Stimulated activated CD4-positive, alpha-beta T cell treated with anti-CD3 and anti-CD28 coated beads, Interleukin-12 subunit alpha, Interleukin-12 subunit beta, amount 100 ng/mL, for 48 hours (primary cell): ENCODE measurements around the gene CACNA1I.

Experiments used
- DNase-seq, 3 donors: peaks; one replicate each; pipeline ENCODE4 v3.0.0-alpha.2; 2020; ENCODE audit warnings: low read depth in 2 of 3, low spot score in 1 of 3

CACNA1I gene

GRCh38 chr22:39535831-39536449 is 34.6 kb upstream of the CACNA1I start:
- no peak for DNase-seq

- no peak for DNase-seq
Measured at GRCh38 chr22:39536711-39537110, 33.8 kb upstream of the CACNA1I start.

GRCh38 chr22:39537975-39538374 is 32.6 kb upstream of the CACNA1I start:
- DNase-seq = no peak

DNA sequence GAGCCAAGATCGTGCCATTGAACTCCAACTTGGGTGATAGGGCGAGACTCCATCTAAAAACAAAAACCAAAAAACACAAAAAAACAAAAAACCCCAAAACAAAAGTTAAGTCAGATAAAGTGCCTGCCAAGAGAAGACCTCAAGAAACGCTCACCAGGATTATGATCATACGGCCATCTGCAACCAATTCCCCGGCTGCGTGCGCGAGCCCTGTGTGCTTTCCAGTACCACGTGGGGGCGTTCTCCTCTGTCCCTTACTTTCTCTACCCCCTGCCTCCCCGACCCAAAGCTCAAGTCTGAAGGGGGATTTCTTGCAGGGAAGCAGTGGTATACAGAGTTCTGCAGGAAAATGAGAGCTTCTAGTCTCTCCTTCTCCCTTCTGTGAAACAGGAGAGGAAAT is 27.5 kb upstream of the CACNA1I start:
- DNase-seq = no peak

- peak in 2 of 3 donors; percentile 47 to 53 for DNase-seq
Measured at GRCh38 chr22:39545386-39546365, 24.9 kb upstream of the CACNA1I start.

- no peak for DNase-seq
Measured at GRCh38 chr22:39546889-39547586, 23.5 kb upstream of the CACNA1I start.

DNA sequence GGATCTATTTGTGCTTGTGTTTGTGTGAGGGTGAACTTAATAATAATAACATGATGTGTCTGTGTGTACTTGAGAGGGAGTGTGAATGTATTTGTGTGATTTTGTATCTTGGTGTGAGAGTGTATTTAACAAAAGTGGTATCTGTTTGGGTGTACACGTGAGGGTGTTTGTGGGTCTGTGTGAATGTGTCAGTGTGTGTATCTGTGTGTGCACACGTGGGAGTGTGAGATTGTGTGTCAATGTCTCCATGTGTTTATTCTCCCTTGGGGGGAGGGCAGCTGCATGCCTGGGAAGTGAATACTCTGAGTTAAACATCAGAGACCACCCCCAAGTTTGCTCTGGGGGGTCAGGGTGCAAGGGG is 23.0 kb upstream of the CACNA1I start:
- DNase-seq = no peak

- no peak for DNase-seq
Measured at GRCh38 chr22:39553429-39553828, 17.1 kb upstream of the CACNA1I start.

DNA sequence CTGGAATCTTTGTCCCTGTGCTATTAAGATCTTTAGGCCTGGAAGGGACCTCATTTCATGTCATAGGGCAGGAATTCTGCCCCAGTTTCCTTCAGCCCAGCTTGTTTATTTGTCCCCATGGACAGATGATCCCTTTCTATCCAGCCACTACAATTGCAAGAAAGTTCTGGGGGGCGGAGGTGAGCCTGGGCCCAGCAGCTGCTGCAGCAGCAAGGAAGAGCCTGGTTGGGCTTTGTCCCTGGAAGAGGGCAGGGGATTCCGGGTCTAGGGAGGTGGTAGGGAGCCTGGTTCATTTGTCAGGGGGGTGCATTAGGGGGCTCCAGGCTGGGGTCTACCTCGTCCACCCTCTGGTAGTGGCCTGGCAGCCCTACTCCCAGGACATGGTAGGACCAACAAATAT is 16.4 kb upstream of the CACNA1I start:
- DNase-seq = no peak

DNA sequence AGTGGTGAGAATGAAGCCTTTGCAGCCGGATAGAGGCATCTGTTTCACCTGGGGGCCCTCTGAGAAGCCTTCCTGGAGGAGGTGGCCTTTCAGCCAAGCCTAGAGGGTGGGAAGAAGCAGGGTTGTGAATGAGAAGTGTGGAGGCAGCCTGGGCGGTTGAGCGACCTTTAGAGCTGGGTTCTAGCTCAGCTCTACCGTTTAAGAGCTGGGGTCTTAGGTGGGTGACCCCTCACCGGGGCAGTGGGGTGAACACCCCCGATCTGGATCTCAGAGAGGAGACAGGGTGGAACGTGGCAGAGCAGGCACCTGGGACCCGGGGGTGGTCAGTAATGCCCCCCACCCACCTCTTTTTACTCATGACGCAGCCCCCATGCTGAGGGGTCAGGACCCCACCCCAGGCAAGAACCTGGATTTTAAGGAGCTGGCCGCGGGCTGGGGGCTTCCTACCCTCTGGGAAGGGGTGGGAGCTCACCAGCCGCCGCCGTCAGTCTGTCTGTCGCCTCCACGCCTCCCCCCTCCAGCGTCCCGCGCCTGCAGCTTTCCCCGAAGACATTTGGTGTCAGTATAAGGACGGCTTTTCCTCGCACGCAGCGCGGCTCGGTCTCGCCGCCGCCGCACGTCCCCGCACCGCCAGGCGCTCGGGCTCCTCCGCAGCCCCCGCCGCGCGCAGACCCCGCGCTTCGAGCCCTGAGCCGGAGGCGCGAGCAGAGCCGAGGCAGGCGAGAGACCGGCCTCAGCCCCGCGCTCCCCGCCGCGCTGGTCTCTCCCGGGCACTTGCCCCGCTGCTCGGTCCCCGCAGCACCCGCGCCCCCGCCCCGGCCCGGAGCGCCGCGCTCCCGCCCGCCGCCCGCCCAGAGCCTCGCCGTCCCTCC is 13.3 kb upstream of the CACNA1I start:
- peak in 1 of 3 donors; percentile 32 for DNase-seq

GRCh38 chr22:39558254-39558727 is 12.3 kb upstream of the CACNA1I start:
- no peak for DNase-seq

DNA sequence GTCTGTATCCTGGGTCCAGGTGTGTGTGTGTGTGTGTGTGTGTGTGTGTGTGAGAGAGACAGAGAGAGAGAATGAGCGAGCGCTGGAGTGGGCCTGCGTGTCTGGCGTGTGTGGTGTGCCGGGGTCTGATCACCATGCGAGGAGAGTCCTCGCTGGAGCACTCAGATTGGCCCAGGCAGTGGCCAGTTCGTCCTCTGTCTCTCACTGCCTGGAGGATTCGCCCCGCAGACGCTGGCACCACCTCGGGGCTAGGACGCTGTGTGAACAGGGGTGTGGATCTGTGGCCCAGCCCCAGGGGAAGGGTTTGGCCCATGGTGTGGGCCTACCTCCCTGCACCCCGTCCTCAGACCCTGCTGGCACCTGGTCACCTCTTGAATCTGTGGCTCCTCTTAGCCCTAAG is 11.6 kb upstream of the CACNA1I start:
- DNase-seq = no peak

- DNase-seq = no peak
Measured at GRCh38 chr22:39559456-39560105, 11.0 kb upstream of the CACNA1I start.

DNA sequence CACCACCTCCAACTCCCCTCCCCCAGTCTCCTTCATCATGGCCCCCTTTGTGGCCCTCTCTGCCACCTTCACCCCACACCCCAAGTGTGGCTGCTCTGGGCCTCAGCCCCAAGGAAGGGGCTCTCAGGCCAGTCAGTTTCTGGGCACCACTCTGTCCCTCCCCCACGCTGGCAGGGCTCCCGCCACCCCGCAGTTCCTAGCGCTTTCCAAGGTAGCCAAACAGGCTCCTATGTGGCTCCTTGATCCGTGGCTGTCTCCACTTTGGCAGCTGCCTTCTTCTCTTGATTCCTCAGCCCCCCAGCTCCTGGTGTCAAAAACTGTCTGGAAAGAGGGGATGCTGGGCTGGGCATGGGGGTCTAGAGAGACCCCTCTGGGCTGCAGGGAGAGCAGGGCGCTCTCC is 10.4 kb upstream of the CACNA1I start:
- DNase-seq = no peak

GRCh38 chr22:39562839-39563489 is 7.6 kb upstream of the CACNA1I start:
- DNase-seq = no peak

DNA sequence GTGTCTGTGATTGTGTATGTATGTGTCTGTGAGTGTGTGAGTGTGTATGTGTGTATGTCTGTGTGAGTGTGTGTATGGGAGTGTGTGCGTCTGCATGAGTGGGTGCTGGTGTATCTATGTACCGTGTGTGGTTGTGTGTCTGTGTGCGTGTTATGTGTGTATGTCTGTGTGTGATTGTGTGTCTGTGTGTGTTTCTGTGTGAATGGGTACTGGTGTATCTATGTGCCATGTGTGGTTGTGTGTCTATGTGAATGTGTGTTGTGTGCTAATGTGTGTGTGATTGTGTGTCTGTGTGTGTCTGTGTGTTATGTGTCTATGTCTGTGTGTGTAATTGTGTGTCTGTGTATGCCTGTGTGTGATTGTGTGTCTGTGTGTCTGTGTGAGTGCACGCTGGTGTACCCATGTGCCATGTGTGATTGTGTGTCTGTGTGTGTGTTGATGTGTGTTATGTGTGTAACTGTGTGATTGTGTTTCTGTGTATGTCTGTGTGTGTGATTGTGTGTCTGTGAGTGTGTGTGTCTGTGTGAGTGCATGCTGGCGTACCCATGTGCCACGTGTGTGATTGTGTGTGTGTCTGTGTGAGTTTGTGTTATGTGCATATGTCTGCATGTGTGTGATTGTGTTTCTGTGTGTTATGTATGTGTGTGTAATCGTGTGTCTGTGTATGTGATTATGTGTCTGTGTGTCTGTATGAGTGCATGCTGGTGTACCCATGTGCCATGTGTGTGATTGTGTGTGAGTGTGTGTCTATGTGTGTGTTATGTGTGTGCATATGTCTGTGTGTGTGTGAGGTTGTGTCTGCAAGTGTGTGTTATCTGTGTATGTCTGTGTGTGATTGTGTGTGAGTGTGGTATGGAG is 6.8 kb upstream of the CACNA1I start:
- DNase-seq = no peak

- DNase-seq = no peak
Measured at GRCh38 chr22:39565414-39565944, 5.1 kb upstream of the CACNA1I start.

- DNase-seq = peak in 2 of 3 donors; percentile 9 to 12
Measured at GRCh38 chr22:39567135-39567946, 3.2 kb upstream of the CACNA1I start.
